Ectodermal cell (in vitro differentiated cells): ENCODE data around the gene PGAP6.

Experiments
- H3K27ac ChIP-seq: 2 replicates; pipeline ENCODE4 v1.7.0; 2013; ENCODE audit warnings: mild to moderate bottlenecking, low read depth, low read length; ENCODE audit not compliant: insufficient read depth, poor library complexity, severe bottlenecking
- H3K27me3 ChIP-seq: 2 replicates; pipeline ENCODE4 v1.7.0; 2013; ENCODE audit warnings: mild to moderate bottlenecking, low read length; ENCODE audit not compliant: insufficient read depth, control insufficient read depth, poor library complexity, severe bottlenecking
- H3K36me3 ChIP-seq: one replicate; pipeline ENCODE4 v1.7.0; 2013; ENCODE audit warnings: low read length; ENCODE audit not compliant: control insufficient read depth, insufficient read depth
- H3K4me1 ChIP-seq: one replicate; pipeline ENCODE4 v1.7.0; 2013; ENCODE audit warnings: low read length; ENCODE audit not compliant: control insufficient read depth, insufficient read depth
- H3K4me3 ChIP-seq: 2 replicates; pipeline ENCODE4 v1.7.0; 2013; ENCODE audit warnings: low read depth, low read length, control low read depth; ENCODE audit not compliant: insufficient read depth
- H3K9me3 ChIP-seq: 2 replicates; pipeline ENCODE4 v1.7.0; 2013; ENCODE audit warnings: mild to moderate bottlenecking, low read length, moderate library complexity; ENCODE audit not compliant: control insufficient read depth
- WGBS, 2 experiments: methylation state at CpG; one replicate each; pipeline ENCODE4 v1.1.7; 2013; ENCODE audit warnings: missing lambda C conversion rate in 2 of 2; 5-methylcytosine and 5-hydroxymethylcytosine counted together

Gene PGAP6

GRCh38 chr16:401468-402348, 19.9 kb upstream of the PGAP6 start, which contains the start of gene DECR2:
TSS of gene DECR2 (plus strand) at chr16:401885. CDS start at chr16:401964, 79 bp downstream.
- H3K27ac ChIP-seq, result peak within 1 kb of the TSS; percentile 80
- peak within 1 kb of the TSS; percentile 63 for H3K4me3 ChIP-seq
- no peaks in the 10 kb centered on the region for H3K9me3 ChIP-seq
- no peaks in the 10 kb centered on the region for H3K27me3 ChIP-seq
- peaks cover 5% of the 10 kb centered on the region for H3K36me3 ChIP-seq
- H3K4me1 ChIP-seq, result peaks cover under 1% of the 10 kb centered on the region
- 2% methylated on average over 91 of the region's 91 CpGs for WGBS, 2 experiments

GRCh38 chr16:400061-400591, 18.3 kb upstream of the PGAP6 start:
- peaks cover 5% of the 10 kb centered on the region for H3K36me3 ChIP-seq
- no peaks in the 10 kb centered on the region for H3K9me3 ChIP-seq
- no peaks in the 10 kb centered on the region for H3K27me3 ChIP-seq
- no peak overlapping the region for H3K27ac ChIP-seq
- 79 to 80% methylated on average over 9 to 10 of the region's 10 CpGs for WGBS, 2 experiments
- H3K4me3 ChIP-seq, result no peak overlapping the region
- H3K4me1 ChIP-seq, result peaks cover 8% of the 10 kb centered on the region

GRCh38 chr16:399340-400019, 17.7 kb upstream of the PGAP6 start:
- no peak overlapping the region for H3K27ac ChIP-seq
- no peaks in the 10 kb centered on the region for H3K27me3 ChIP-seq
- peaks cover 5% of the 10 kb centered on the region for H3K36me3 ChIP-seq
- 91 to 92% methylated on average over 22 of the region's 22 CpGs for WGBS, 2 experiments
- peaks cover 8% of the 10 kb centered on the region for H3K4me1 ChIP-seq
- no peaks in the 10 kb centered on the region for H3K9me3 ChIP-seq
- no peak overlapping the region for H3K4me3 ChIP-seq

- H3K36me3 ChIP-seq, result peaks cover 5% of the 10 kb centered on the region
- H3K4me1 ChIP-seq, result peaks cover 8% of the 10 kb centered on the region
- peak overlapping the region; percentile 23 for H3K4me3 ChIP-seq
- no peaks in the 10 kb centered on the region for H3K27me3 ChIP-seq
- H3K9me3 ChIP-seq, result no peaks in the 10 kb centered on the region
- 90 to 92% methylated on average over 24 of the region's 24 CpGs for WGBS, 2 experiments
- no peak overlapping the region for H3K27ac ChIP-seq
Observed at GRCh38 chr16:398561-399339, 17.0 kb upstream of the PGAP6 start.

GRCh38 chr16:397736-398332, 16.1 kb upstream of the PGAP6 start:
- H3K9me3 ChIP-seq, result no peaks in the 10 kb centered on the region
- WGBS, 2 experiments, result 32 to 35% methylated on average over 29 of the region's 29 CpGs
- peak overlapping the region; percentile 69 for H3K27ac ChIP-seq
- H3K4me3 ChIP-seq, result peak overlapping the region; percentile 23
- peaks cover 5% of the 10 kb centered on the region for H3K36me3 ChIP-seq
- H3K4me1 ChIP-seq, result peaks cover 8% of the 10 kb centered on the region
- H3K27me3 ChIP-seq, result no peaks in the 10 kb centered on the region

GRCh38 chr16:397135-397661, 15.4 kb upstream of the PGAP6 start, which contains the start of gene NME4:
TSS of gene NME4 (plus strand) at chr16:397199. CDS start at chr16:397223, 24 bp downstream.
- Histone ChIP-seq H3K4me3 (peak within 1 kb of the TSS; percentile 69), H3K4me1 (peaks cover 8% of the 10 kb centered on the region), H3K27ac (peak within 1 kb of the TSS; percentile 77), H3K36me3 (peaks cover 5% of the 10 kb centered on the region), H3K9me3 (no peaks in the 10 kb centered on the region), H3K27me3 (no peaks in the 10 kb centered on the region)
- 1% methylated on average over 69 to 71 of the region's 75 CpGs for WGBS, 2 experiments

GRCh38 chr16:396605-397004, 14.8 kb upstream of the PGAP6 start:
- H3K27ac ChIP-seq, result peak overlapping the region; percentile 3
- H3K27me3 ChIP-seq, result no peaks in the 10 kb centered on the region
- H3K4me1 ChIP-seq, result peaks cover 8% of the 10 kb centered on the region
- H3K4me3 ChIP-seq, result peak overlapping the region; percentile 31
- peaks cover 5% of the 10 kb centered on the region for H3K36me3 ChIP-seq
- no peaks in the 10 kb centered on the region for H3K9me3 ChIP-seq
- 6 to 9% methylated on average over 22 of the region's 22 CpGs for WGBS, 2 experiments

GRCh38 chr16:396199-396598, 14.4 kb upstream of the PGAP6 start:
- WGBS, 2 experiments, result 11 to 24% methylated on average over 3 of the region's 3 CpGs
- H3K27ac ChIP-seq, result peak overlapping the region; percentile 3
- H3K9me3 ChIP-seq, result no peaks in the 10 kb centered on the region
- H3K27me3 ChIP-seq, result no peaks in the 10 kb centered on the region
- H3K4me1 ChIP-seq, result peaks cover 8% of the 10 kb centered on the region
- H3K4me3 ChIP-seq, result peak overlapping the region; percentile 31
- peaks cover 5% of the 10 kb centered on the region for H3K36me3 ChIP-seq

GRCh38 chr16:392450-393030, 10.8 kb upstream of the PGAP6 start:
- Histone ChIP-seq H3K4me1 (peaks cover 8% of the 10 kb centered on the region), H3K36me3 (no peaks in the 10 kb centered on the region), H3K27ac (no peak overlapping the region), H3K27me3 (no peaks in the 10 kb centered on the region), H3K9me3 (no peaks in the 10 kb centered on the region), H3K4me3 (no peak overlapping the region)
- WGBS, 2 experiments, result 90 to 92% methylated on average over 7 of the region's 7 CpGs
